Fibroblast of lung (primary cell): ENCODE measurements around the gene KRTCAP2.

Experiments used
- CTCF ChIP-seq, 2 donors: IDR thresholded peaks in 1 of 2; conservative IDR thresholded peaks in 1 of 2; 1 replicate in 1 of 2; 2 replicates in 1 of 2; pipeline ENCODE4 v1.5.1; 2011 to 2012; ENCODE audit warnings: low read length in 2 of 2, control low read depth in 1 of 2, inconsistent platforms in 1 of 2, low read depth in 1 of 2, mild to moderate bottlenecking in 1 of 2
- EZH2 ChIP-seq: IDR thresholded peaks from 2 replicates; pipeline ENCODE4 v1.5.1; 2012; ENCODE audit warnings: low read length, control low read depth, mild to moderate bottlenecking; ENCODE audit errors: missing control alignments

GRCh38 chr1:155198547-155198906 is 25.4 kb upstream of the KRTCAP2 start:
- TF ChIP-seq CTCF (conservative IDR thresholded peaks at IDR 0.05 in 1 of 2, IDR thresholded peaks at IDR 0.05 in 1 of 2; ENCODE audit: low read depth in 1 of 2, low read length in 2 of 2), result no peak
- TF ChIP-seq EZH2, result no peak
